Esophagus muscularis mucosa (tissue), 4 donors: ENCODE results near the gene CHST9.

Source experiments
- CTCF ChIP-seq, 3 experiments: fragments of 200-600 bp in 2 of 3; fragments of 450-650 bp in 1 of 3; sonication (generic) in 2 of 3; IDR thresholded peaks; one replicate each; pipeline ENCODE4 v1.5.1; 2017 to 2019; ENCODE audit warnings: antibody characterized with exemption in 3 of 3, mild to moderate bottlenecking in 2 of 3, moderate library complexity in 1 of 3
- EP300 ChIP-seq: sonication (generic); formaldehyde crosslinking; IDR thresholded peaks from one replicate; pipeline ENCODE4 v1.6.1; 2017; ENCODE audit warnings: antibody characterized with exemption
- POLR2A ChIP-seq: fragments of 450-650 bp; IDR thresholded peaks from one replicate; pipeline ENCODE4 v1.6.1; 2017; ENCODE audit warnings: antibody characterized with exemption, moderate library complexity, mild to moderate bottlenecking, low read depth

DNA sequence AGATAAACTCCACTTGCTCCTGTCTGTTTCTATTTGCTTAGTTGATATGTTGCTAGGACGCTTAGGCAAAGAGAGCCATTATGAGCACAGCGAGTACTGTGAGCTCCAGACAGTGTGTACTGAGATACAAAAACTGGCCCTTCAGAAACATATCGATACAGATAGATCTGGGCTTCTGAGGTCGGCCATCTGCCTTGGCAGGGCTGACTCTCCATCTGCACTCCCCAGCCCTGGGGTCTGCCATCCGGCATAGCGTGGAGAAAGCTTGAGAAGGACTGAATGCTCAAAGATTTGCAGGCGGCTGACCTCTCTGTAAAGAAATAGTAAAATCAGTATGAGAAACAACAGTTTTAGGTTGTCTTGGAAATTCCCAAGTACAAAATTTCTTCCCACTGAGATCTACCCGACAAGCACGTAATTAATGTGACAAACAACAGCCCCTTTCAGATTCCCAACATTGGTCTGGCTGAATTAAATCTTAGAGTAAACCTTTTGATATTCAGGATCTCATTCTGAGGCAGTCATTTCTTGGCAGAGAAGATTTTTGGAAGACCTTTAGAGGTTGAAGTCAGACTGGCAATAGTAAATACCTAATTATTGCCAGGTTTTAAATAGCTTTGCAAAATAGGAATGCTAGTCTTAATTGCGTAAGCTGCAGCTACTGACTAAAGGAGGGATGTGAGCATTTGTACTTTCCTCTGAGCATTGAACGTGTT lies 127.4 kb downstream of the CHST9 start:
- TF ChIP-seq CTCF (IDR thresholded peaks at IDR 0.05) = no peak
- no peak for TF ChIP-seq POLR2A
- peak; percentile 15 for TF ChIP-seq EP300
